ENCODE measurements around the gene POLE4. TPM values are rescaled to one million over a fixed set of nuclear protein-coding genes. Genes with fewer than 3 reads are reported as not detected.
A peak's percentile ranks its signal among the peaks of the same experiment; 100 is the strongest.

Gene POLE4
- total and polyA plus RNA-seq, 9 of the 15 experiments (the other 6 are each of a cell fraction or from before 2014, with no cell fraction given) = 25.7 to 73.7 (median 57.3) TPM

DNA sequence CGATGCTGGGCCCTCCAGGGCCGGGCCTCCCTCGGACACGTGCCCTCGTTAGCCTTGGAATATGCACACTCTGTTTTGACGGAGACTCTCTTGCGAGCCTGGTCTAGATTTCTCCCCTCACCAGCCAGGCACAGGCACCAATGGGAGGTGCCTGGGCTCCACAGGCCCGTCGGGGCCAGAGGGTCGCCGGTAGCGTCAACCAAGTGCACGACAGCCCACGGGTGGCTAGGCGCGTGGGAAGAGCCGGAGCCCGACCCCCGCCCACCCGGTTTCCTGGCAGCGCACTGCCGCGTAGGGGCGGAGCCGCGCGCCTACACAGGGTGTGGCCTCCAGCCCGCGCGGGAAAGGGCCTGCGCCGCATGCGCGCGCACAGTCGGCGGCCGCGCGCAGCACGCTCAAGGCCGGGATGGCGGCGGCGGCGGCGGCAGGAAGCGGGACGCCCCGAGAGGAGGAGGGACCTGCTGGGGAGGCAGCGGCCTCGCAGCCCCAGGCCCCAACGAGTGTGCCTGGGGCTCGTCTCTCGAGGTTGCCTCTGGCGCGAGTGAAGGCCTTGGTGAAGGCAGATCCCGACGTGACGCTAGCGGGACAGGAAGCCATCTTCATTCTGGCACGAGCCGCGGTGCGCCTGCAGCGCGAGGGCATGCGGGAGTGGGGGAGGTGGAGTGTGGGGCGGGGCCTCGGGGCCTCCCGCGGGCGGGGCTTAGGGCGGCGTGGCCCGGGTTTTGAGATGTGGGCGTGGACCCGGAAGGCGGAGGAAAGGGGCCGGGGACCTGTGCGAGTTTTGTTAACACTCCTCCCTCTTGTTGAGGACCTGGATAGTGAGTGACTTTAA is at the start of gene POLE4 (continued):
- TF ChIP-seq CLOCK (CRISPR knock-in tag; IDR thresholded peaks at IDR 0.05; ENCODE audit: borderline replicate concordance) (no peak), ZNF217 (CRISPR knock-in tag; IDR thresholded peaks at IDR 0.05) (no peak), ILF3 (IDR thresholded peaks at IDR 0.05; ENCODE audit: borderline replicate concordance) (peak; percentile 71; the same call in 1 of the 2 replicates), SMARCC2 (IDR thresholded peaks at IDR 0.05; ENCODE audit: low read depth) (no peak), ZNF586 (CRISPR knock-in tag; conservative IDR thresholded peaks at IDR 0.05) (no peak), SNRNP70 (optimal IDR thresholded peaks at IDR 0.05; ENCODE audit: low read depth, low read length) (no peak), SPI1 (IDR thresholded peaks at IDR 0.05; ENCODE audit: borderline replicate concordance, low read depth, low read length) (no peak), ZNF764 (CRISPR knock-in tag; IDR thresholded peaks at IDR 0.05; ENCODE audit: low read depth) (no peak), SRSF7 (optimal IDR thresholded peaks at IDR 0.05; ENCODE audit: low read depth, low read length) (no peak), TARDBP (IDR thresholded peaks at IDR 0.05) (peak; percentile 69; the same call in 1 of the 2 replicates), ZFP36 (IDR thresholded peaks at IDR 0.05; ENCODE audit: low read depth, low read length, partially characterized antibody) (no peak), POU5F1 (IDR thresholded peaks at IDR 0.05; ENCODE audit: borderline replicate concordance, low read depth, low read length, partially characterized antibody) (no peak), CBX5 (IDR thresholded peaks at IDR 0.05; ENCODE audit: borderline replicate concordance, low read depth) (peak; percentile 91), NCOA4 (IDR thresholded peaks at IDR 0.05; ENCODE audit: partially characterized antibody) (no peak), ZNF134 (CRISPR knock-in tag; conservative IDR thresholded peaks at IDR 0.05) (no peak), E2F5 (CRISPR knock-in tag; IDR thresholded peaks at IDR 0.05) (peak; percentile 70; the same call in 1 of the 2 replicates)
- TF ChIP-seq, protein P1, sequence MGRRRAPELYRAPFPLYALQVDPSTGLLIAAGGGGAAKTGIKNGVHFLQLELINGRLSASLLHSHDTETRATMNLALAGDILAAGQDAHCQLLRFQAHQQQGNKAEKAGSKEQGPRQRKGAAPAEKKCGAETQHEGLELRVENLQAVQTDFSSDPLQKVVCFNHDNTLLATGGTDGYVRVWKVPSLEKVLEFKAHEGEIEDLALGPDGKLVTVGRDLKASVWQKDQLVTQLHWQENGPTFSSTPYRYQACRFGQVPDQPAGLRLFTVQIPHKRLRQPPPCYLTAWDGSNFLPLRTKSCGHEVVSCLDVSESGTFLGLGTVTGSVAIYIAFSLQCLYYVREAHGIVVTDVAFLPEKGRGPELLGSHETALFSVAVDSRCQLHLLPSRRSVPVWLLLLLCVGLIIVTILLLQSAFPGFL (CRISPR knock-in tag; IDR thresholded peaks at IDR 0.05) = peak; percentile 95; the same call in 1 of the 2 replicates
- TF ChIP-seq, protein P2, sequence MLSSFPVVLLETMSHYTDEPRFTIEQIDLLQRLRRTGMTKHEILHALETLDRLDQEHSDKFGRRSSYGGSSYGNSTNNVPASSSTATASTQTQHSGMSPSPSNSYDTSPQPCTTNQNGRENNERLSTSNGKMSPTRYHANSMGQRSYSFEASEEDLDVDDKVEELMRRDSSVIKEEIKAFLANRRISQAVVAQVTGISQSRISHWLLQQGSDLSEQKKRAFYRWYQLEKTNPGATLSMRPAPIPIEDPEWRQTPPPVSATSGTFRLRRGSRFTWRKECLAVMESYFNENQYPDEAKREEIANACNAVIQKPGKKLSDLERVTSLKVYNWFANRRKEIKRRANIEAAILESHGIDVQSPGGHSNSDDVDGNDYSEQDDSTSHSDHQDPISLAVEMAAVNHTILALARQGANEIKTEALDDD (IDR thresholded peaks at IDR 0.05) = no peak

Data from K562 (cell line).